ES-I3 (cell line): ENCODE results near the gene TSEN54.
"Not testable (repeated sequence)": the region's sequence is repeated elsewhere in the genome, so short reads cannot be mapped to it uniquely, and the experiment has no call there.

ENCODE experiments used
- H3K36me3 ChIP-seq: 2 replicates; pipeline ENCODE4 v1.6.1; 2013; ENCODE audit warnings: mild to moderate bottlenecking, low read length, control low read depth, moderate library complexity; ENCODE audit not compliant: insufficient read depth
- H3K4me1 ChIP-seq: 2 replicates; pipeline ENCODE4 v1.6.1; 2013; ENCODE audit warnings: mild to moderate bottlenecking, control low read depth, low read length; ENCODE audit not compliant: insufficient read depth
- H3K9ac ChIP-seq: 2 replicates; pipeline ENCODE4 v1.6.1; 2013; ENCODE audit warnings: low read depth, mild to moderate bottlenecking, low read length, moderate library complexity
- H3K9me3 ChIP-seq: 2 replicates; pipeline ENCODE4 v1.6.1; 2013; ENCODE audit warnings: mild to moderate bottlenecking, low read length, moderate library complexity; ENCODE audit not compliant: control insufficient read depth, insufficient read depth

Gene TSEN54

DNA sequence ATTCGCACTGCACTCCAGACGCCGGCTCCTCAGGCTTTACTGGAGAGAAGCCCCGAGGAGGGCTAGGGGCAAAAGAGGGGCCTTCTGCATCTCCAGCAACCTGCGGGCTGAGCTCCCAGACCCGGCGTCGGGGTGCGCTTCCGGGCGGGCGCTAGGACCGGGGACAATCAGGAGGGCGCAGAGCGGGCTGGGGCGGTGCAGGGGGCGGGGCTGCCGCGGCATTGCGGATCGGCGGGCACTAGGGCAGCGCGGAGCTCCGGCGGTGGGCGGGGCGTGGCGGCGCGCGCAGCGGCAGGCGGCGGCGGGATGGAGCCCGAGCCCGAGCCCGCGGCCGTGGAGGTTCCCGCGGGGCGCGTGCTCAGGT, at the start of gene TSEN54:
Gene TSEN54, plus strand, starts transcription at position 274 of the 364 bp plus-strand sequence. Its CDS starts 33 bp downstream, at position 307.
- peaks cover 3% of the 10 kb centered on the region; the same call in 1 of the 2 replicates for H3K36me3 ChIP-seq

DNA sequence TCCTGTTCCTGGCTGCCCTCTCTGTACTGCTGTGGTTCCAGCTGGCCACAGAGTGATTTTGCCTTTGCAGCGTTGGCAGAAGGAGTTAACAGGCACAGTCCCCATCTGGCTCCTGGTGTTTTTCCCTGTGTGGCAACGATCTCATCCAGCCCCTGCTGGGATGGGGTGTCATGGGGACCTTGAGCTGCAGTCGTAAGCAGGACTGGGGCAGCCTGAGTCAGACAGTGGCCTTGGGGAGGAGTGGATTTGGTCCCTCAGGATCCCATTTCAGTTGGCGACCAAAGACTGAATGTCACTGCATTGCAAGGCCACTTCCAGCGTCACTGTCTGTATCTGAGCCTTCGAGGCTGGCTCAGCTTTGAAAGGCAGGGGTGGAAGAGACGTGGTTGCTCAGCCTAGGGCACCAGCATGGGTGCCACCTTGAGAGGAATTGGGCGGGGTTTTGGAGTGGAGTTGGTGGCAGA, 48.0 kb upstream of the TSEN54 start:
- no peaks in the 10 kb centered on the region for H3K4me1 ChIP-seq
- no peak overlapping the region for H3K9ac ChIP-seq
- H3K9me3 ChIP-seq: no peaks in the 10 kb centered on the region
- H3K36me3 ChIP-seq: no peaks in the 10 kb centered on the region

More for the DNA sequence above, at the start of gene TSEN54:
- Histone ChIP-seq H3K9ac (peak within 1 kb of the TSS; percentile 93), H3K4me1 (peaks cover 9% of the 10 kb centered on the region; the same call in 1 of the 2 replicates), H3K9me3 (no peaks in the 10 kb centered on the region)

DNA sequence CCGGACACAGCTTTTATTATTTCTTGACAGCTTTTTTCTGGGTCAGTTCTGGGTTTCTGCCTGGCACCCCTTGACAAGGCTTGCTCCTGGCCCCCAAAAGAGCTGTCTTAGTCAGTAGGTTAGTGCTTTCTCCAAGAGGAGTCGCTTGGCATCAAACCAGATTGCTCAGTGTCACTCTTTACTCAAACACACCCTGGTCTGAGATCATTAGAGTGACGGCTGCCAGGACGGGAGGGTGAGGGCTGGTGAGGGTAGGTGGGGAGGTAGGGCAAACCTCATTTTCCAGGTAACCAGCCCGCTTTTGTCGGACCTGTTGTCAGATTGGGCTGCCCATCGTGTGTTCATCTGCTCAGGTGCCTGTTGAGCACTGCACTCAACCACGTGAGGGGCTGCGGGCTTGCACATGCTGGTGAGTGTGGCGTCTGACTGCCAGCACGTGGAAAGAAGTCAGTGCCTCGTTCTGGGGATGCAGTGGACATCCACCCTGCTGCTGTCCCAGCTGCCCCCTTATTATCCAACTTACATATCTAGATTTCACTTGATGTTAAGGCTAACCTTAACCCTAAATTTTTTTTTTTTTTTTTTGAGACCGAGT, 47.5 kb upstream of the TSEN54 start:
- no peaks in the 10 kb centered on the region for H3K9me3 ChIP-seq
- no peak overlapping the region for H3K9ac ChIP-seq
- H3K36me3 ChIP-seq: no peaks in the 10 kb centered on the region
- no peaks in the 10 kb centered on the region for H3K4me1 ChIP-seq

- H3K36me3 ChIP-seq: no peaks in the 10 kb centered on the region; the same call in 1 of the 2 replicates
- H3K9me3 ChIP-seq: no peaks in the 10 kb centered on the region
- H3K4me1 ChIP-seq: no peaks in the 10 kb centered on the region
- H3K9ac ChIP-seq: no peak overlapping the region
Observed at GRCh38 chr17:75471207-75471606, 45.1 kb upstream of the TSEN54 start.

DNA sequence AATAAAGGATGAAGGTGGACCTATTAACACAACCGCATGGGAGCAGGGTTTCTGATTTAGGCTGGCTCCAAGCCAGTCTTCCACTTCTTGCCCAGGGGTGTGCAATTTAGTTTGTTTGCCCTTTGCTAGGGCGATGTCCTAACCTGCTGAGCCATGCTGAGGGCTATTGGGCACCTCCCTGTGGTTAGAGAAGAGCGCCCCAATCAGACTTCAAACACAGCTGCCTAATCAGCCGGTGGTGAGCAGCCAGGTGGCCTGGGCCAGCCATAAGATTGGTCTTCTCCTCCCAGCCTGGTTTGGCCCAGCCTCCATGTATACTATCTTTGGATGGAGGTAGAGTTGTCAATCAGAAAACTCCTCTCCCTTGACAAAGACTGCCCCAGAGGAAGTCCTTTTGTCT, 44.2 kb upstream of the TSEN54 start:
- no peaks in the 10 kb centered on the region for H3K4me1 ChIP-seq
- H3K36me3 ChIP-seq: no peaks in the 10 kb centered on the region; the same call in 1 of the 2 replicates
- H3K9ac ChIP-seq: no peak overlapping the region
- no peaks in the 10 kb centered on the region for H3K9me3 ChIP-seq

DNA sequence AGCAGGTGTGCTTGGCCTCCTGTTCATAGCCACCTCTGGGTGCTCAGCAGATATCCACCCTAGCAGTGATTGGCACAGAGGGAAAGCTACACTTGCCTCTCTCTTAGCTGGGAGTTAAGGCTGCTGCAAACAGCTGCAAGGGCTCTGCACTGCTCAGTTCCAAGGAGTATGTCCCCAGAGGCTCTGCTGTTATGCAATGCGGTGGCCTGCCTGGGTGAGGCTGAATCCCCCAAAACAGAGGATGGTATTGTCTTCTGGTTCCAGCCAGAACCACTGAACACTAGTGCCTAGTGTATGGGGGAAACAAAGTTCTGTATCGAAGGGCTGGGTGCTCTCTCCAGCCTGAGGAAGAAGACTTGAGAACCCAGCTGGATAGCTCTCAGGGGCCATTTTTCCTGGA, 43.1 kb upstream of the TSEN54 start:
- H3K9me3 ChIP-seq: no peaks in the 10 kb centered on the region
- no peaks in the 10 kb centered on the region for H3K4me1 ChIP-seq
- H3K36me3 ChIP-seq: no peaks in the 10 kb centered on the region; the same call in 1 of the 2 replicates
- no peak overlapping the region for H3K9ac ChIP-seq

- Histone ChIP-seq H3K9me3 (no peaks in the 10 kb centered on the region), H3K36me3 (no peaks in the 10 kb centered on the region; the same call in 1 of the 2 replicates), H3K4me1 (peaks cover 7% of the 10 kb centered on the region; the same call in 1 of the 2 replicates), H3K9ac (no peak overlapping the region)
Observed at GRCh38 chr17:75474736-75475135, 41.6 kb upstream of the TSEN54 start.

DNA sequence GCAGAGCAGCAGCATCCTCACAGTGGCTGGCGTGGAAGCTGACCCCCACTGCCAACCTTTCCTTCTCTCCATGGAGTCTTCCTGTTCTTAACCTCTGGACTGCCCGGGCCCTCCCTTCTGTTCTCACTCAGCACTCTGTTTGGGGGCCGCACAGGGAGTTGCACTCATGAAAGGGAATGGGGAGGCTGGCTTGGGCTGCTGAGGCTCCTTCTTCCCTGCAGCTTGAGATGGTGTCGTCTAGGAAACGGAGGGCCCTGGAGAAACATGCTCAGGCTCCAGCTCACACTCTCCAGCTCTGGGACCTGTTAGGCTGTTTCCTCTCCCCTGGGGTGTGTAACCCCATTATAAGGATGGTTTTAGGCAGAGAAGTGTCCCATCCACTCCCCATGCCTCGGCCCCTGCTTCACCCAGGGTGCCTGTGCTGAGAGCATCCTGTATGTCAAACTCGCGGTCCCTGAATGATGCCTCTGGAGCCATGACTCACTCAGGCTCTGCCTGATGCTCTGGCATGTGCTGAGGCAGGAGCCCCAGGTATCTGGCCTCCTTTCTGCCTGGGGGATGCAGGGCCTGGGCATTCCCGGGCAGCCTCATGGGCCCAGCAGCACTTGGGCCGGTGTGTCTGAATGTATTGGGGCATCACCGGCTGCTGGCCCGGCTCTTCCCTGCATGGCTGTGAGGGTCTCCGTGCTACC, 41.0 kb upstream of the TSEN54 start:
- Histone ChIP-seq H3K9me3 (no peaks in the 10 kb centered on the region), H3K36me3 (no peaks in the 10 kb centered on the region; the same call in 1 of the 2 replicates), H3K4me1 (peaks cover 7% of the 10 kb centered on the region; the same call in 1 of the 2 replicates), H3K9ac (no peak overlapping the region)

DNA sequence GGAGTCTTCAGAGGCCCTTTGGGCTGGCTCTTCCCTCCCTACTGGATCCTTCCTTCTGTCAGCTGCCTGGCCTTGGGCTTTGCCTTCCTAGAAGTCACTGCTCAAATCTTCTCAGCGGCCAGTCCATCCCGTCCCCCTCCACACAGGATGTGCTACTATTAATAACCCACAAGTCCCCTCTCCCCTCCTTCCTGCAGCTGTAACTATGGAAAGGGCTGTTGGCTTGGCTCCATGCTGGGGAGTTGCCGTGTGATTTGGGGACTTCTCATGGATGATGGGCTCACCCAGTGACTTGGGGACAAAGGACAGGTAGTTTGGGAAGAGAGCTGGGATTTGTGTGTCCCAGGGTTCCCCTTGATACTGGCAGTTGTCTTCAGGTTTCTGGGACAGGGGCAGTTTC, 40.5 kb upstream of the TSEN54 start:
- H3K9ac ChIP-seq: no peak overlapping the region
- H3K4me1 ChIP-seq: peaks cover 7% of the 10 kb centered on the region; the same call in 1 of the 2 replicates
- H3K36me3 ChIP-seq: no peaks in the 10 kb centered on the region; the same call in 1 of the 2 replicates
- no peaks in the 10 kb centered on the region for H3K9me3 ChIP-seq

DNA sequence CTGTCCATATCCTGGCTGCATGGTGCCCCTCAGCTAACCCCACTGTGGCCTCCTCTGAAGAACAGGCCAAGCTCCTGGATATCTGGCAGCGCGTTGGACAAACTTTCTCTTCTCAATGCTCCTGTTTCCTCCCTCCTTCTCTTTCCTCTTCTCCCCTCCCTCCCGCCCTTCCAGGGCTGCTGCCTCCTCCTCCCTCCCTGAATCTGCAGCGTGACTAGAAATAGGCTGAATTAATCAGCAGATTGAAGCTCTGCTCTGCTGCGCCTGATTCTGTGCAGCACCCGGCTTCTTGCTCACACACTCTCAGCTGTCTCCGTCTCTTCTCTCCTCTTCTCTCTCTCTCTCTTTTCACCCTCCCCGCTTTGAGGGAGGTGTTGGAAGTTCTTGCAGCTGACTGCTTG, 40.1 kb upstream of the TSEN54 start:
- H3K9ac ChIP-seq: no peak overlapping the region
- peaks cover 7% of the 10 kb centered on the region; the same call in 1 of the 2 replicates for H3K4me1 ChIP-seq

GRCh38 chr17:75476752-75477489, 39.4 kb upstream of the TSEN54 start:
- Histone ChIP-seq H3K9ac (no peak overlapping the region), H3K36me3 (no peaks in the 10 kb centered on the region; the same call in 1 of the 2 replicates), H3K9me3 (no peaks in the 10 kb centered on the region), H3K4me1 (peaks cover 7% of the 10 kb centered on the region; the same call in 1 of the 2 replicates)

More for the DNA sequence above, 40.1 kb upstream of the TSEN54 start:
- Histone ChIP-seq H3K36me3 (no peaks in the 10 kb centered on the region; the same call in 1 of the 2 replicates), H3K9me3 (no peaks in the 10 kb centered on the region)

- not testable (repeated sequence) for H3K36me3 ChIP-seq, H3K9me3 ChIP-seq, H3K9ac ChIP-seq, H3K4me1 ChIP-seq
Observed at GRCh38 chr17:75477490-75477862, 38.9 kb upstream of the TSEN54 start.

DNA sequence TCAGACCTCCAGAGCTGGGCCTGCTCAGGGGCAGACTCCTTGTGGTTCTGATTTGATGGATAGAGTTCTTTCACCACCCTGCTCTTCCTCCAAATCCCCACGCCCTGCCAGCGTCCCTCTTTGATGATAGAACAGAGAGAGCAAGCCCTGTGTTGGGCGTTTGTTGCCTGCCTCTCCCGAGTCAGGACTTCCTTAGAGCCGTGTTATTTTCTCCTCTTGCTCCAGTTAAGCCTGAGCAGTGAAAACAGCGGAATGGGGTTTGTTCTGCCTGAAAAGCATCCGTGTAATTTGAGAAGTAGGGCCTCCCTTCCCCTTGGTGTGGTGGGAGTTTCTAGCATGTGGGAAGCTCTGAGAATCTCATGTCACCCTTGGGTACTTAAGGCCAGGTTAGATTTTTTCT, 37.8 kb upstream of the TSEN54 start:
- Histone ChIP-seq H3K4me1 (peaks cover 7% of the 10 kb centered on the region; the same call in 1 of the 2 replicates), H3K9me3 (no peaks in the 10 kb centered on the region), H3K36me3 (no peaks in the 10 kb centered on the region; the same call in 1 of the 2 replicates), H3K9ac (no peak overlapping the region)

GRCh38 chr17:75480281-75480680, 36.0 kb upstream of the TSEN54 start:
- H3K9me3 ChIP-seq: no peaks in the 10 kb centered on the region
- H3K36me3 ChIP-seq: no peaks in the 10 kb centered on the region
- peaks cover 7% of the 10 kb centered on the region; the same call in 1 of the 2 replicates for H3K4me1 ChIP-seq
- H3K9ac ChIP-seq: no peak overlapping the region
